Caco-2 (cell line): ENCODE measurements around the gene DNA2. TPM values are rescaled to one million over a fixed set of nuclear protein-coding genes. Genes with fewer than 3 reads are reported as not detected.

Source experiments
- BruUV-seq: library from RNA; stranded (reverse); fragments of 400-500 nt; replicated peaks from 2 replicates; lab custom pipeline; 2021; lab: Mats Ljungman, UMichigan
- CTCF ChIA-PET: fragments of 300-600 bp; sonication (Branson Sonifier 250); formaldehyde crosslinking; loops from one replicate; lab custom pipeline; 2022; ENCODE audit warnings: antibody characterized with exemption; lab: Charles Lee
- POLR2A ChIA-PET: fragments of 300-600 bp; sonication (Branson Sonifier 250); formaldehyde crosslinking; loops from one replicate; lab custom pipeline; 2022; ENCODE audit warnings: antibody characterized with exemption; lab: Charles Lee
- DNase-seq, 2 experiments: peaks; one replicate each; pipeline versions ENCODE4 v3.0.0 to v3.0.0-alpha.2; 2020 to 2022
- H3K27me3 ChIP-seq: replicated peaks from 2 replicates; pipeline ENCODE4 v1.6.0; 2011; ENCODE audit warnings: low read length; ENCODE audit not compliant: control insufficient read depth, insufficient read depth
- H3K36me3 ChIP-seq: 2 replicates; pipeline ENCODE4 v1.5.1; 2011; ENCODE audit warnings: low read length; ENCODE audit not compliant: control insufficient read depth, insufficient read depth
- H3K4me1 ChIP-seq: fragments of 250-450 bp; sonication (Bioruptor Pico); 2 replicates; pipeline ENCODE4 v1.5.1; 2020; ENCODE audit warnings: mild to moderate bottlenecking
- H3K4me3 ChIP-seq: 2 replicates; pipeline ENCODE4 v1.5.1; 2011; ENCODE audit warnings: low read depth, mild to moderate bottlenecking, control low read depth, low read length
- H3K9me3 ChIP-seq: fragments of 250-450 bp; sonication (Bioruptor Pico); 2 replicates; pipeline ENCODE4 v1.5.1; 2020; ENCODE audit warnings: mild to moderate bottlenecking, moderate library complexity
- H3K27ac Mint-ChIP-seq: one replicate; pipeline ENCODE4 v1.8.0; 2022; ENCODE audit warnings: mixed read lengths; ENCODE audit not compliant: unreplicated experiment
- H3K27me3 Mint-ChIP-seq: one replicate; pipeline ENCODE4 v1.8.0; 2022; ENCODE audit warnings: mixed read lengths; ENCODE audit not compliant: insufficient read depth, unreplicated experiment
- H3K36me3 Mint-ChIP-seq: one replicate; pipeline ENCODE4 v1.8.0; 2022; ENCODE audit warnings: mild to moderate bottlenecking, mixed read lengths; ENCODE audit not compliant: insufficient read depth, unreplicated experiment
- H3K4me1 Mint-ChIP-seq: one replicate; pipeline ENCODE4 v1.8.0; 2022; ENCODE audit warnings: low read depth, mixed read lengths; ENCODE audit not compliant: unreplicated experiment
- H3K4me3 Mint-ChIP-seq: one replicate; pipeline ENCODE4 v1.8.0; 2022; ENCODE audit warnings: mild to moderate bottlenecking, moderate library complexity, mixed read lengths; ENCODE audit not compliant: unreplicated experiment
- H3K9me3 Mint-ChIP-seq: one replicate; pipeline ENCODE4 v1.8.0; 2022; ENCODE audit warnings: mixed read lengths; ENCODE audit not compliant: unreplicated experiment
- intact Hi-C: fragments of 100-400 bp; cut with micrococcal nuclease; formaldehyde crosslinking; loops from one replicate; pipeline ENCODE4 v1.10.0; 2022; ENCODE audit not compliant: unreplicated experiment
- total RNA-seq: library from RNA; stranded (reverse); gene quantifications from 2 replicates; pipeline ENCODE4 v1.2.3, GENCODE V29; 2022
- TF ChIP-seq, protein P1 (sequence below), 2 experiments: fragments of 200-600 bp in 1 of 2; IDR thresholded peaks; 1 replicate in 1 of 2; 2 replicates in 1 of 2; pipeline versions ENCODE4 v1.5.1 to v1.8.0; 2011 to 2022; ENCODE audit warnings: antibody characterized with exemption in 1 of 2, control low read depth in 1 of 2, inconsistent platforms in 1 of 2, low read depth in 1 of 2, low read length in 1 of 2, mild to moderate bottlenecking in 1 of 2, moderate library complexity in 1 of 2; ENCODE audit not compliant: insufficient read depth in 1 of 2, severe bottlenecking in 1 of 2, unreplicated experiment in 1 of 2

DNA2 gene
- total RNA-seq, 1 experiment from 2014 or later: 88.1 TPM

DNA sequence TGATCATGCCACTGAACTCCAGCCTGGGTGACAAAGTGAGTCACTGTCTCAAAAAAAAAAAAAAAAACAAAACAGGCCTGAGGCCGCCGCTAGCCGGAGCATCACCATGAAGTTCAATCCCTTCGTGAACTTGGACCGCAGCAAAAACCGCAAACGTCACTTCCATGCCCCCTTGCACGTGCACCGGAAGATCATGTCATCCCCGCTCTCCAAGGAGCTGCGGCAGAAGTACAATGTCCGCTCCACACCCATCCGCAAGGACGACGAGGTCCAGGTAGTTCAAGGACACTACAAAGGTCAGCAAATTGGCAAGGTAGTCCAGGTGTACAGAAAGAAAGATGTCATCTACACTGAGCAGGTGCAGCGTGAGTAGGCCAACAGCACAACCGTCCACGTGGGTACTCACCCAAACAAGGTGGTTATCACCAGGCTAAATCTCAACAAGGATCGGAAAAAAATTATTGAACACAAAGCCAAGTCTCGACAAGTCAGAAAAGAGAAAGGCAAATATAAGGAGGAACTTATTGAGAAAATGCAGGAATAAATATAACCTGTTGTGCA lies 47.2 kb downstream of the DNA2 start:
- DNase-seq: no peak
- ChIA-PET CTCF (no interaction called here), POLR2A (no interaction called here)
- H3K36me3 Mint-ChIP-seq: peaks cover 89% of the 10 kb centered on the region
- BruUV-seq: no TSS peak
- Histone ChIP-seq H3K9me3 (no peaks in the 10 kb centered on the region), H3K4me3 (no peak overlapping the region), H3K4me1 (no peaks in the 10 kb centered on the region), H3K36me3 (peaks cover 4% of the 10 kb centered on the region; the same call in 1 of the 2 replicates), H3K27me3 (no peaks in the 10 kb centered on the region)
- no peaks in the 10 kb centered on the region for H3K4me1 Mint-ChIP-seq
- intact Hi-C loops: no loop called here
- no peak overlapping the region for H3K27ac Mint-ChIP-seq
- TF ChIP-seq, protein P1, sequence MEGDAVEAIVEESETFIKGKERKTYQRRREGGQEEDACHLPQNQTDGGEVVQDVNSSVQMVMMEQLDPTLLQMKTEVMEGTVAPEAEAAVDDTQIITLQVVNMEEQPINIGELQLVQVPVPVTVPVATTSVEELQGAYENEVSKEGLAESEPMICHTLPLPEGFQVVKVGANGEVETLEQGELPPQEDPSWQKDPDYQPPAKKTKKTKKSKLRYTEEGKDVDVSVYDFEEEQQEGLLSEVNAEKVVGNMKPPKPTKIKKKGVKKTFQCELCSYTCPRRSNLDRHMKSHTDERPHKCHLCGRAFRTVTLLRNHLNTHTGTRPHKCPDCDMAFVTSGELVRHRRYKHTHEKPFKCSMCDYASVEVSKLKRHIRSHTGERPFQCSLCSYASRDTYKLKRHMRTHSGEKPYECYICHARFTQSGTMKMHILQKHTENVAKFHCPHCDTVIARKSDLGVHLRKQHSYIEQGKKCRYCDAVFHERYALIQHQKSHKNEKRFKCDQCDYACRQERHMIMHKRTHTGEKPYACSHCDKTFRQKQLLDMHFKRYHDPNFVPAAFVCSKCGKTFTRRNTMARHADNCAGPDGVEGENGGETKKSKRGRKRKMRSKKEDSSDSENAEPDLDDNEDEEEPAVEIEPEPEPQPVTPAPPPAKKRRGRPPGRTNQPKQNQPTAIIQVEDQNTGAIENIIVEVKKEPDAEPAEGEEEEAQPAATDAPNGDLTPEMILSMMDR (IDR thresholded peaks at IDR 0.05; ENCODE audit: insufficient read depth in 1 of 2, low read depth in 1 of 2, low read length in 1 of 2, severe bottlenecking in 1 of 2, unreplicated experiment in 1 of 2): no peak
- no peak overlapping the region for H3K4me3 Mint-ChIP-seq
- H3K9me3 Mint-ChIP-seq: no peaks in the 10 kb centered on the region
- no peaks in the 10 kb centered on the region for H3K27me3 Mint-ChIP-seq

DNA sequence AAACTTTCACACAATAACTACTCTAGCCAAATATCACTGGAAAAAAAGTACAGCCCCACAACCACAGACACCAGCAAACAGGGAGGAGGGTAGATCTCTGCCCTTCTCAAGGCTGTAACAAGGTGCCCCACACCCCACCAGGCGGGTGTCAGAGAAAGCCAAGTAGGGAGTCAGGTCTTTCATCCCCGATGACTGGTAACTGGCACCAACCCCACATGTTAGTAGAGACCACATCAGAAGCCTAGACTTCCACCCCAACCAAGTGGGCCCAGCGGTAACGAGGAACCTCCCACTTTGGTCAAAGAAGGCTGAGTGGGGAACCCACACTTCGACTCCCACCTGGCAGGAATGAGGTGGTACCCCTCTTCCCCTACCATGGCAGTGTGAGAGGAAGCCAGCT lies 48.3 kb downstream of the DNA2 start:
- TF ChIP-seq, protein P1 (IDR thresholded peaks at IDR 0.05; ENCODE audit: insufficient read depth in 1 of 2, low read depth in 1 of 2, low read length in 1 of 2, severe bottlenecking in 1 of 2, unreplicated experiment in 1 of 2): no peak
- H3K4me3 Mint-ChIP-seq: no peak overlapping the region
- H3K27me3 Mint-ChIP-seq: no peaks in the 10 kb centered on the region
- intact Hi-C loops: no loop called here
- H3K36me3 Mint-ChIP-seq: peaks cover 91% of the 10 kb centered on the region
- Histone ChIP-seq H3K27me3 (no peaks in the 10 kb centered on the region), H3K4me1 (no peaks in the 10 kb centered on the region), H3K4me3 (no peak overlapping the region), H3K9me3 (no peaks in the 10 kb centered on the region), H3K36me3 (peaks cover 4% of the 10 kb centered on the region; the same call in 1 of the 2 replicates)
- H3K9me3 Mint-ChIP-seq: no peaks in the 10 kb centered on the region
- no peak for DNase-seq
- ChIA-PET CTCF (interaction anchor here (0.6 kb wide), 1 partner anchor 368 kb away, joined by 3 read pairs; no protein-coding TSS in a partner anchor), POLR2A (no interaction called here)
- BruUV-seq: no TSS peak
- H3K27ac Mint-ChIP-seq: no peak overlapping the region
- no peaks in the 10 kb centered on the region for H3K4me1 Mint-ChIP-seq

DNA sequence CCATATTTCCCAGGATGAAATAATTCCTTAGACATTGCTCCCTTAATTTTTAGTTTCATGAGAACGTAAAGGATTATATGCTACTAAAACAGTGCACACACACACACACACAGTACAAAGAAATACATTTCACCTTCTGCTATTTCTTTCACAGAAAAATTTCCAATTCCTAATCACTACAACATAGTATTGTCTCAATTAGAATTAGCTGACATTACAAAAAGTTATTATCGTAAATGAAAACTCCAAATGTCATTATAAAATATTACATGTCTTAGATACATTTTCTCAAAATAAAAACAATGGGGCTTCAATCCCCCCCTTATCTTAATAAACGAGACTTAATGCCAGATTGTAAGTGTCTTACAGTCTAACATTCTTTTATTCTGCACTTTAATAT lies 52.4 kb downstream of the DNA2 start:
- peaks cover 6% of the 10 kb centered on the region for H3K36me3 ChIP-seq
- intact Hi-C loops: no loop called here
- no peaks in the 10 kb centered on the region for H3K9me3 Mint-ChIP-seq
- H3K9me3 ChIP-seq: no peaks in the 10 kb centered on the region
- CTCF ChIA-PET: no interaction called here
- no peaks in the 10 kb centered on the region for H3K27me3 Mint-ChIP-seq
- BruUV-seq: no TSS peak
- peaks cover 92% of the 10 kb centered on the region for H3K36me3 Mint-ChIP-seq
- TF ChIP-seq, protein P1 (IDR thresholded peaks at IDR 0.05; ENCODE audit: insufficient read depth in 1 of 2, low read depth in 1 of 2, low read length in 1 of 2, severe bottlenecking in 1 of 2, unreplicated experiment in 1 of 2): no peak
- no peaks in the 10 kb centered on the region for H3K4me1 Mint-ChIP-seq
- POLR2A ChIA-PET: no interaction called here
- no peak overlapping the region for H3K27ac Mint-ChIP-seq
- no peaks in the 10 kb centered on the region for H3K27me3 ChIP-seq
- H3K4me3 Mint-ChIP-seq: no peak overlapping the region
- H3K4me1 ChIP-seq: no peaks in the 10 kb centered on the region
- DNase-seq: no peak
- no peak overlapping the region for H3K4me3 ChIP-seq
